K562 (cell line): ENCODE results near the gene RFC2. TPM values are rescaled to one million over a fixed set of nuclear protein-coding genes. Genes with fewer than 3 reads are reported as not detected.

Source experiments
- ARID1B ChIP-seq: fragments of 450-650 bp; IDR thresholded peaks from 2 replicates; pipeline ENCODE4 v1.6.1; 2016; ENCODE audit warnings: antibody characterized with exemption, mild to moderate bottlenecking, inconsistent platforms
- BHLHE40 ChIP-seq: IDR thresholded peaks from 2 replicates; pipeline ENCODE4 v1.6.1; 2011; ENCODE audit warnings: low read length, improper control_type of control experiment
- CREM ChIP-seq: IDR thresholded peaks from 2 replicates; pipeline ENCODE4 v1.6.1; 2014; ENCODE audit warnings: antibody characterized with exemption, low read depth
- GTF2B ChIP-seq: IDR thresholded peaks from 2 replicates; pipeline ENCODE4 v1.6.1; 2011; ENCODE audit not compliant: insufficient read length; ENCODE audit errors: extremely low read depth
- HIVEP1 ChIP-seq: fragments of 250-450 bp; sonication (Bioruptor Pico); IDR thresholded peaks from 2 replicates; pipeline ENCODE4 v1.4.0; 2020; ENCODE audit warnings: mild to moderate bottlenecking
- HMBOX1 ChIP-seq: sonication (generic); IDR thresholded peaks from 2 replicates; pipeline ENCODE4 v1.6.1; 2016
- HMGN3 ChIP-seq: IDR thresholded peaks from 2 replicates; pipeline ENCODE4 v1.6.1; 2011; ENCODE audit warnings: borderline replicate concordance, low read depth, mild to moderate bottlenecking, mixed read lengths, low read length; ENCODE audit not compliant: insufficient read length; ENCODE audit errors: extremely low read depth
- IFI16 ChIP-seq: fragments of 250-450 bp; sonication (Bioruptor Pico); IDR thresholded peaks from 2 replicates; pipeline ENCODE4 v2.1.2; 2022; ENCODE audit warnings: mild to moderate bottlenecking, inconsistent platforms
- IRF2 ChIP-seq: sonication (generic); formaldehyde crosslinking; IDR thresholded peaks from 2 replicates; pipeline ENCODE4 v1.8.1; 2022; ENCODE audit warnings: mild to moderate bottlenecking, missing genetic modification reagents
- MTA2 ChIP-seq: fragments of 450-650 bp; IDR thresholded peaks from 2 replicates; pipeline ENCODE4 v1.6.1; 2016; ENCODE audit warnings: low read depth
- NFE2L1 ChIP-seq: fragments of 450-650 bp; IDR thresholded peaks from 2 replicates; pipeline ENCODE4 v1.6.1; 2016; ENCODE audit warnings: missing genetic modification characterization, low read depth, mild to moderate bottlenecking, missing compliant biosample characterization, moderate library complexity, borderline replicate concordance
- PCBP2 ChIP-seq: fragments of 200-400 bp; formaldehyde crosslinking; IDR thresholded peaks from 2 replicates; pipeline ENCODE4 v1.6.1; 2018; ENCODE audit warnings: low read length, low read depth, mild to moderate bottlenecking, moderate library complexity; ENCODE audit not compliant: poor library complexity, severe bottlenecking
- RAD21 ChIP-seq, 2 experiments: fragments of 250-450 bp in 1 of 2; fragments of 450-650 bp in 1 of 2; sonication (Bioruptor Pico) in 1 of 2; formaldehyde crosslinking in 1 of 2; IDR thresholded peaks in 1 of 2; conservative IDR thresholded peaks in 1 of 2; 2 replicates each; pipeline versions ENCODE4 v1.4.0 to v1.8.0; 2020 to 2022; ENCODE audit warnings: mild to moderate bottlenecking in 2 of 2, moderate library complexity in 1 of 2
- SMARCE1 ChIP-seq: fragments of 450-650 bp; IDR thresholded peaks from 2 replicates; pipeline ENCODE4 v1.7.1; 2016; ENCODE audit warnings: mild to moderate bottlenecking
- SPI1 ChIP-seq: IDR thresholded peaks from 2 replicates; pipeline ENCODE4 v1.6.1; 2011; ENCODE audit warnings: low read depth, low read length, control low read depth, borderline replicate concordance
- SRSF3 ChIP-seq: fragments of 200-400 bp; formaldehyde crosslinking; IDR thresholded peaks from 2 replicates; pipeline ENCODE4 v1.6.1; 2016; ENCODE audit warnings: mild to moderate bottlenecking, low read length, moderate library complexity; ENCODE audit not compliant: insufficient read depth
- TAF9B ChIP-seq: fragments of 450-650 bp; IDR thresholded peaks from 2 replicates; pipeline ENCODE4 v1.6.1; 2018; ENCODE audit warnings: mild to moderate bottlenecking; ENCODE audit not compliant: partially characterized antibody
- TRIM28 ChIP-seq: fragments of 450-650 bp; IDR thresholded peaks from 2 replicates; pipeline ENCODE4 v1.6.1; 2017
- XRCC5 ChIP-seq: fragments of 200-400 bp; formaldehyde crosslinking; IDR thresholded peaks from 2 replicates; pipeline ENCODE4 v1.6.1; 2017; ENCODE audit warnings: low read depth, mild to moderate bottlenecking, low read length
- YBX1 ChIP-seq: fragments of 450-650 bp; IDR thresholded peaks from 2 replicates; pipeline ENCODE4 v1.7.1; 2016; ENCODE audit warnings: mild to moderate bottlenecking
- ZNF133 ChIP-seq: fragments of 250-450 bp; sonication (Bioruptor Pico); IDR thresholded peaks from 2 replicates; pipeline ENCODE4 v1.4.0; 2020; ENCODE audit warnings: mild to moderate bottlenecking
- ZNF184 ChIP-seq: sonication (generic); formaldehyde crosslinking; IDR thresholded peaks from 2 replicates; pipeline ENCODE4 v1.5.0; 2020; ENCODE audit warnings: missing genetic modification reagents
- ZNF395 ChIP-seq: fragments of 200-800 bp; sonication (Bioruptor generic); IDR thresholded peaks from 2 replicates; pipeline ENCODE4 v1.6.1; 2017; ENCODE audit warnings: missing genetic modification characterization, missing compliant biosample characterization
- ZNF408 ChIP-seq: fragments of 250-450 bp; sonication (Bioruptor Pico); IDR thresholded peaks from 2 replicates; pipeline ENCODE4 v1.4.0; 2020; ENCODE audit warnings: low read depth, mild to moderate bottlenecking, moderate library complexity
- polyA plus RNA-seq, 8 experiments: library from polyadenylated mRNA; depleted of rRNA in 4 of 8; stranded (reverse) in 5 of 8; unstranded in 3 of 8; fragments of >200 nt; fragmentation: Nextera tagmentation in 2 of 8; fragmentation: Illumina TruSeq in 1 of 8; extraction: Ambion mirVana in 2 of 8; extraction: Trizol in 1 of 8; gene quantifications; 2 replicates each; pipeline versions ENCODE4 v1.2.1 to v1.2.3, GENCODE V29; 2011 to 2014; ENCODE audit warnings: inconsistent platforms in 1 of 8, missing spikeins in 1 of 8
- total RNA-seq, 7 experiments: library from RNA; depleted of rRNA in 6 of 7; stranded (reverse); fragments of >200 nt in 6 of 7; fragmentation: Illumina TruSeq in 2 of 7; extraction: Trizol in 2 of 7; gene quantifications; 2 replicates each; pipeline versions ENCODE4 v1.2.1 to v1.2.3, GENCODE V29; 2011 to 2021; ENCODE audit warnings: low replicate concordance in 1 of 7
- TF ChIP-seq, protein P1 (sequence below): fragments of 450-650 bp; IDR thresholded peaks from 2 replicates; pipeline ENCODE4 v1.6.1; 2017; ENCODE audit warnings: antibody characterized with exemption

RFC2 gene
- total and polyA plus RNA-seq, 9 of the 15 experiments (the other 6 are each of a cell fraction or from before 2014, with no cell fraction given), result 32.5 to 161 (median 102) TPM

GRCh38 chr7:74233655-74234285 lies 20.4 kb downstream of the RFC2 start (continued):
- TF ChIP-seq HMBOX1 (no peak), ZNF408 (CRISPR knock-in tag) (no peak), XRCC5 (no peak), IRF2 (CRISPR knock-in tag) (no peak), MTA2 (0 out of 2 replicates have a peak, but pooled peaks have one; percentile 16), ARID1B (peak; percentile 87), ZNF395 (no peak), SRSF3 (no peak), HIVEP1 (CRISPR knock-in tag) (no peak), NFE2L1 (tag) (no peak), SPI1 (no peak), YBX1 (no peak), BHLHE40 (peak; percentile 30; the same call in 1 of the 2 replicates), HMGN3 (no peak), IFI16 (CRISPR knock-in tag) (no peak), RAD21 (CRISPR knock-in tag; conservative IDR thresholded peaks at IDR 0.05 in 1 of 2, IDR thresholded peaks at IDR 0.05 in 1 of 2) (no peak), CREM (peak; percentile 60), TRIM28 (no peak), ZNF184 (CRISPR knock-in tag) (no peak), TAF9B (no peak), PCBP2 (no peak), ZNF133 (CRISPR knock-in tag) (no peak), GTF2B (no peak), SMARCE1 (peak; percentile 80; the same call in 1 of the 2 replicates)
- TF ChIP-seq, protein P1, sequence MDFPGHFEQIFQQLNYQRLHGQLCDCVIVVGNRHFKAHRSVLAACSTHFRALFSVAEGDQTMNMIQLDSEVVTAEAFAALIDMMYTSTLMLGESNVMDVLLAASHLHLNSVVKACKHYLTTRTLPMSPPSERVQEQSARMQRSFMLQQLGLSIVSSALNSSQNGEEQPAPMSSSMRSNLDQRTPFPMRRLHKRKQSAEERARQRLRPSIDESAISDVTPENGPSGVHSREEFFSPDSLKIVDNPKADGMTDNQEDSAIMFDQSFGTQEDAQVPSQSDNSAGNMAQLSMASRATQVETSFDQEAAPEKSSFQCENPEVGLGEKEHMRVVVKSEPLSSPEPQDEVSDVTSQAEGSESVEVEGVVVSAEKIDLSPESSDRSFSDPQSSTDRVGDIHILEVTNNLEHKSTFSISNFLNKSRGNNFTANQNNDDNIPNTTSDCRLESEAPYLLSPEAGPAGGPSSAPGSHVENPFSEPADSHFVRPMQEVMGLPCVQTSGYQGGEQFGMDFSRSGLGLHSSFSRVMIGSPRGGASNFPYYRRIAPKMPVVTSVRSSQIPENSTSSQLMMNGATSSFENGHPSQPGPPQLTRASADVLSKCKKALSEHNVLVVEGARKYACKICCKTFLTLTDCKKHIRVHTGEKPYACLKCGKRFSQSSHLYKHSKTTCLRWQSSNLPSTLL, result no peak
